ENCODE measurements around the gene FAM162A.

DNA sequence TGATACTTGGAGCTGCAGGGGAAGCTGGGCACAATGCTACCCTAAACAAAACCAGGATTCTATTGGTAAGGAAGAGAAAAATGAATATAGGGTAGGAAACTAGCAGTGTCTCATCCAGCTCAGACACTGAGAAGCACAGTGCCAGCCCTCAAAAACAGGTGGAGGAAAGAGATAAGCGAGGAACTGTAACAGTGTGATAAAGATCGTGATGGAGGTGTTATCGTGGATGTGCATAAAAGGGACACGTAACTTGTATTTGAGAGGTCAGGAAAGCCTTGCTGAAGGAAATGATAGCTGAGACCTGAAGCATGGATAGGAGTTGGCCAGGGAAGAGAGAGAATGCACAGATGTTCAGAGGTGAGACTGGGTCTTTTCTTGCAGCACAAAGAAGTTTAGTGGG, 28.4 kb upstream of the FAM162A start:
- TF ChIP-seq OSR1 (CRISPR knock-in tag; IDR thresholded peaks at IDR 0.05) (no peak), ZFP3 (CRISPR knock-in tag; IDR thresholded peaks at IDR 0.05) (no peak), ZNF565 (CRISPR knock-in tag; conservative IDR thresholded peaks at IDR 0.05; ENCODE audit: low read depth) (no peak), ZNF70 (CRISPR knock-in tag; IDR thresholded peaks at IDR 0.05) (no peak), PPARA (CRISPR knock-in tag; IDR thresholded peaks at IDR 0.05; ENCODE audit: borderline replicate concordance) (no peak), BACH2 (CRISPR knock-in tag; IDR thresholded peaks at IDR 0.05; ENCODE audit: borderline replicate concordance) (no peak)
- TF ChIP-seq, protein P1, sequence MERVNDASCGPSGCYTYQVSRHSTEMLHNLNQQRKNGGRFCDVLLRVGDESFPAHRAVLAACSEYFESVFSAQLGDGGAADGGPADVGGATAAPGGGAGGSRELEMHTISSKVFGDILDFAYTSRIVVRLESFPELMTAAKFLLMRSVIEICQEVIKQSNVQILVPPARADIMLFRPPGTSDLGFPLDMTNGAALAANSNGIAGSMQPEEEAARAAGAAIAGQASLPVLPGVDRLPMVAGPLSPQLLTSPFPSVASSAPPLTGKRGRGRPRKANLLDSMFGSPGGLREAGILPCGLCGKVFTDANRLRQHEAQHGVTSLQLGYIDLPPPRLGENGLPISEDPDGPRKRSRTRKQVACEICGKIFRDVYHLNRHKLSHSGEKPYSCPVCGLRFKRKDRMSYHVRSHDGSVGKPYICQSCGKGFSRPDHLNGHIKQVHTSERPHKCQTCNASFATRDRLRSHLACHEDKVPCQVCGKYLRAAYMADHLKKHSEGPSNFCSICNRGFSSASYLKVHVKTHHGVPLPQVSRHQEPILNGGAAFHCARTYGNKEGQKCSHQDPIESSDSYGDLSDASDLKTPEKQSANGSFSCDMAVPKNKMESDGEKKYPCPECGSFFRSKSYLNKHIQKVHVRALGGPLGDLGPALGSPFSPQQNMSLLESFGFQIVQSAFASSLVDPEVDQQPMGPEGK (CRISPR knock-in tag; IDR thresholded peaks at IDR 0.05; ENCODE audit: borderline replicate concordance), result no peak
- TF ChIP-seq, protein P2, sequence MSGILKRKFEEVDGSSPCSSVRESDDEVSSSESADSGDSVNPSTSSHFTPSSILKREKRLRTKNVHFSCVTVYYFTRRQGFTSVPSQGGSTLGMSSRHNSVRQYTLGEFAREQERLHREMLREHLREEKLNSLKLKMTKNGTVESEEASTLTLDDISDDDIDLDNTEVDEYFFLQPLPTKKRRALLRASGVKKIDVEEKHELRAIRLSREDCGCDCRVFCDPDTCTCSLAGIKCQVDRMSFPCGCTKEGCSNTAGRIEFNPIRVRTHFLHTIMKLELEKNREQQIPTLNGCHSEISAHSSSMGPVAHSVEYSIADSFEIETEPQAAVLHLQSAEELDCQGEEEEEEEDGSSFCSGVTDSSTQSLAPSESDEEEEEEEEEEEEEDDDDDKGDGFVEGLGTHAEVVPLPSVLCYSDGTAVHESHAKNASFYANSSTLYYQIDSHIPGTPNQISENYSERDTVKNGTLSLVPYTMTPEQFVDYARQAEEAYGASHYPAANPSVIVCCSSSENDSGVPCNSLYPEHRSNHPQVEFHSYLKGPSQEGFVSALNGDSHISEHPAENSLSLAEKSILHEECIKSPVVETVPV (CRISPR knock-in tag; IDR thresholded peaks at IDR 0.05), result no peak
